Spleen (tissue), 7 donors: ENCODE results near the gene OPCML.

Experiments used
- POLR2A ChIP-seq, 3 donors: fragments of 450-650 bp; IDR thresholded peaks; one replicate each; pipeline ENCODE4 v1.5.1; 2017; ENCODE audit warnings: antibody characterized with exemption in 3 of 3, mild to moderate bottlenecking in 1 of 3
- POLR2AphosphoS5 ChIP-seq, 3 donors: sonication (generic); formaldehyde crosslinking; IDR thresholded peaks; one replicate each; pipeline ENCODE4 v1.5.1; 2017; ENCODE audit warnings: antibody characterized with exemption in 3 of 3
- TF ChIP-seq, protein P1 (sequence below), 11 experiments: fragments of 200-600 bp in 7 of 11; fragments of 450-650 bp in 4 of 11; sonication (generic) in 4 of 11; IDR thresholded peaks in 8 of 11; conservative IDR thresholded peaks in 3 of 11; 1 replicate in 7 of 11; 2 replicates in 4 of 11; pipeline versions ENCODE4 v1.4.0 to v1.8.0; 2016 to 2021; ENCODE audit warnings: antibody characterized with exemption in 11 of 11, inconsistent platforms in 4 of 11, mild to moderate bottlenecking in 1 of 11
- donor health status: DM: no; HTN: no; CAD: no; lungs with moderate emphysema.
- donor health status: DM: no; HTN: no; CAD: no.
- donor health status: DM: no; HTN: no; CAD: no.

DNA sequence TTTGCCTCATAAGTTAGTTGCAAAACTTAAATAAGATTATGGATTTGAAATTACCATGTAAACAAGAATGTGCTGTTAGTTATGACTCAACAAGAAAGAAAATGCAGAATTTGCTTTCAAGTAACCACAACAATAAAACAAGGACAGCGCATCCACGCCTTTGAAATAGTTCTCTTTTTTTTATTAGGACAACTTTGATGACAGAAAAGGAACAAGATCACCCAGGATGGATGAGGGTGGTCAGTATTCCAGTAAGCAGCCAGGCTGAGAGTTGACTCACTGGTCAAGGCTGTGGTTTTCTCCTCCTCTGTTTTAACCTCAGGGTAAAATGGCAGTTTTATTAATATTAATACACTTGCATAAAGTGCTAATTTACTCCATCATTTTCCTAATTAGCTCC is 544.4 kb downstream of the OPCML start:
- TF ChIP-seq, protein P1, sequence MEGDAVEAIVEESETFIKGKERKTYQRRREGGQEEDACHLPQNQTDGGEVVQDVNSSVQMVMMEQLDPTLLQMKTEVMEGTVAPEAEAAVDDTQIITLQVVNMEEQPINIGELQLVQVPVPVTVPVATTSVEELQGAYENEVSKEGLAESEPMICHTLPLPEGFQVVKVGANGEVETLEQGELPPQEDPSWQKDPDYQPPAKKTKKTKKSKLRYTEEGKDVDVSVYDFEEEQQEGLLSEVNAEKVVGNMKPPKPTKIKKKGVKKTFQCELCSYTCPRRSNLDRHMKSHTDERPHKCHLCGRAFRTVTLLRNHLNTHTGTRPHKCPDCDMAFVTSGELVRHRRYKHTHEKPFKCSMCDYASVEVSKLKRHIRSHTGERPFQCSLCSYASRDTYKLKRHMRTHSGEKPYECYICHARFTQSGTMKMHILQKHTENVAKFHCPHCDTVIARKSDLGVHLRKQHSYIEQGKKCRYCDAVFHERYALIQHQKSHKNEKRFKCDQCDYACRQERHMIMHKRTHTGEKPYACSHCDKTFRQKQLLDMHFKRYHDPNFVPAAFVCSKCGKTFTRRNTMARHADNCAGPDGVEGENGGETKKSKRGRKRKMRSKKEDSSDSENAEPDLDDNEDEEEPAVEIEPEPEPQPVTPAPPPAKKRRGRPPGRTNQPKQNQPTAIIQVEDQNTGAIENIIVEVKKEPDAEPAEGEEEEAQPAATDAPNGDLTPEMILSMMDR (IDR thresholded peaks at IDR 0.05 in 8 of 11, conservative IDR thresholded peaks at IDR 0.05 in 3 of 11): no peak
- TF ChIP-seq POLR2A (IDR thresholded peaks at IDR 0.05) (no peak), POLR2AphosphoS5 (IDR thresholded peaks at IDR 0.05) (no peak)
